Activated CD4-positive, alpha-beta T cell treated with anti-CD3 and anti-CD28 coated beads for 1 hour (primary cell): ENCODE measurements around the gene SLC24A1.

ENCODE experiments used
- DNase-seq: peaks from one replicate; pipeline ENCODE4 v3.0.0-alpha.2; 2020

SLC24A1 gene

GRCh38 chr15:65619626-65620290, 2.0 kb upstream of the SLC24A1 start:
- DNase-seq, result no peak

- DNase-seq, result no peak
These were observed 905 bp upstream of the SLC24A1 start for GRCh38 chr15:65620833-65621232.

- no peak for DNase-seq
These were observed 1.4 kb downstream of the SLC24A1 start for GRCh38 chr15:65623103-65623502.

GRCh38 chr15:65626856-65627255, 5.1 kb downstream of the SLC24A1 start:
- DNase-seq, result no peak

GRCh38 chr15:65629548-65629947, 7.8 kb downstream of the SLC24A1 start:
- DNase-seq, result no peak

- DNase-seq, result no peak
These were observed 9.0 kb downstream of the SLC24A1 start for GRCh38 chr15:65630760-65631159.

GRCh38 chr15:65631503-65631902, 9.8 kb downstream of the SLC24A1 start:
- DNase-seq, result no peak

- DNase-seq, result no peak
These were observed 11.1 kb downstream of the SLC24A1 start for GRCh38 chr15:65632780-65633375.

GRCh38 chr15:65633752-65634151, 12.0 kb downstream of the SLC24A1 start:
- no peak for DNase-seq

- DNase-seq, result no peak
These were observed 12.6 kb downstream of the SLC24A1 start for GRCh38 chr15:65634356-65634755.

GRCh38 chr15:65638109-65638508, 16.4 kb downstream of the SLC24A1 start:
- no peak for DNase-seq

GRCh38 chr15:65638681-65639089, 16.9 kb downstream of the SLC24A1 start:
- no peak for DNase-seq

- no peak for DNase-seq
These were observed 17.8 kb downstream of the SLC24A1 start for GRCh38 chr15:65639509-65639908.

GRCh38 chr15:65641768-65642475, 20.2 kb downstream of the SLC24A1 start:
- DNase-seq, result no peak

GRCh38 chr15:65642594-65642993, 20.9 kb downstream of the SLC24A1 start:
- DNase-seq, result no peak

GRCh38 chr15:65644282-65644681, 22.5 kb downstream of the SLC24A1 start:
- no peak for DNase-seq

- DNase-seq, result no peak
These were observed 23.7 kb downstream of the SLC24A1 start for GRCh38 chr15:65645392-65645791.

GRCh38 chr15:65646486-65646885, 24.7 kb downstream of the SLC24A1 start:
- DNase-seq, result no peak

- no peak for DNase-seq
These were observed 28.7 kb downstream of the SLC24A1 start for GRCh38 chr15:65650312-65651041.

GRCh38 chr15:65651042-65651322, 29.2 kb downstream of the SLC24A1 start:
- DNase-seq, result no peak

GRCh38 chr15:65651831-65652749, 30.4 kb downstream of the SLC24A1 start:
- no peak for DNase-seq

- no peak for DNase-seq
These were observed 31.6 kb downstream of the SLC24A1 start for GRCh38 chr15:65653341-65653740.
